Panc1 (cell line): ENCODE results near the gene ADGRV1. TPM values are rescaled to one million over a fixed set of nuclear protein-coding genes. Genes with fewer than 3 reads are reported as not detected.

Experiments used
- ATAC-seq: fragments of 200-7000 bp; cut with Tn5 transposase; 2 replicates; pipeline ENCODE4 v1.9.1; 2020; ENCODE audit warnings: mild to moderate bottlenecking, moderate library complexity
- BruUV-seq: library from RNA; stranded (reverse); fragments of 400-500 nt; replicated peaks from 2 replicates; lab custom pipeline; 2021; lab: Mats Ljungman, UMichigan
- CTCF ChIA-PET: fragments of 300-600 bp; sonication (Branson Sonifier 250); formaldehyde crosslinking; loops from one replicate; lab custom pipeline; 2022; ENCODE audit warnings: antibody characterized with exemption; lab: Charles Lee
- POLR2A ChIA-PET: fragments of 300-600 bp; sonication (Branson Sonifier 250); formaldehyde crosslinking; loops from one replicate; lab custom pipeline; 2022; ENCODE audit warnings: antibody characterized with exemption; lab: Charles Lee
- DNase-seq: peaks from one replicate; pipeline ENCODE4 v3.0.0-alpha.2; 2010; ENCODE audit warnings: low read depth, low spot score
- H3K27ac ChIP-seq: 2 replicates; pipeline ENCODE4 v1.5.1; 2011; ENCODE audit warnings: mild to moderate bottlenecking, low read length, inconsistent platforms
- H3K27me3 ChIP-seq: fragments of 200-500 bp; sonication (Bioruptor generic); 2 replicates; pipeline ENCODE4 v1.6.0; 2014; ENCODE audit warnings: low read length, inconsistent platforms; ENCODE audit not compliant: control insufficient read depth, insufficient read depth
- H3K36me3 ChIP-seq: fragments of 200-500 bp; sonication (Bioruptor generic); 2 replicates; pipeline ENCODE4 v1.5.1; 2014; ENCODE audit warnings: inconsistent platforms, mild to moderate bottlenecking, low read length, moderate library complexity; ENCODE audit not compliant: control insufficient read depth, insufficient read depth
- H3K4me1 ChIP-seq: 2 replicates; pipeline ENCODE4 v1.5.1; 2011; ENCODE audit warnings: inconsistent platforms, mild to moderate bottlenecking, low read length, moderate library complexity; ENCODE audit not compliant: control insufficient read depth, insufficient read depth
- H3K4me3 ChIP-seq, 2 experiments: 2 replicates each; pipeline ENCODE4 v1.5.1; 2011 to 2012; ENCODE audit warnings: low read depth in 2 of 2, low read length in 2 of 2, mild to moderate bottlenecking in 2 of 2, inconsistent platforms in 1 of 2, moderate library complexity in 1 of 2
- H3K9me3 ChIP-seq: fragments of 200-500 bp; sonication (Bioruptor generic); 2 replicates; pipeline ENCODE4 v1.5.1; 2014; ENCODE audit warnings: low read depth, mild to moderate bottlenecking, inconsistent platforms, low read length, moderate library complexity; ENCODE audit not compliant: control insufficient read depth, insufficient read depth
- POLR2AphosphoS5 ChIP-seq: IDR thresholded peaks from 2 replicates; pipeline ENCODE4 v1.6.1; 2012; ENCODE audit warnings: mild to moderate bottlenecking, low read depth, low read length, moderate library complexity
- SIN3A ChIP-seq: IDR thresholded peaks from 2 replicates; pipeline ENCODE4 v1.6.1; 2012; ENCODE audit warnings: low read depth, mild to moderate bottlenecking, low read length, moderate library complexity, borderline replicate concordance; ENCODE audit not compliant: insufficient read depth
- TCF7L2 ChIP-seq: IDR thresholded peaks from 2 replicates; pipeline ENCODE4 v1.6.1; 2011; ENCODE audit warnings: mild to moderate bottlenecking, low read depth, low read length, inconsistent platforms
- in situ Hi-C: cut with HindIII; loops from 2 replicates; pipeline ENCODE4 v1.10.0; 2016; ENCODE audit warnings: low sequenced_read_pairs, low pct_unique_long_range_greater_than_20kb
- intact Hi-C: fragments of 100-400 bp; cut with micrococcal nuclease; formaldehyde crosslinking; loops from one replicate; pipeline ENCODE4 v1.10.0; 2022; ENCODE audit not compliant: unreplicated experiment
- total RNA-seq: library from RNA; stranded (reverse); gene quantifications from one replicate; pipeline ENCODE4 v1.2.1, GENCODE V29; 2021; ENCODE audit not compliant: unreplicated experiment
- TF ChIP-seq, protein P1 (sequence below), 2 experiments: IDR thresholded peaks; 2 replicates each; pipeline ENCODE4 v1.6.1; 2011 to 2012; ENCODE audit warnings: low read depth in 2 of 2, control low read depth in 1 of 2, low read length in 1 of 2, mild to moderate bottlenecking in 1 of 2, moderate library complexity in 1 of 2; ENCODE audit not compliant: insufficient read depth in 1 of 2
- TF ChIP-seq, protein P2 (sequence below): fragments of 450-650 bp; IDR thresholded peaks from 2 replicates; pipeline ENCODE4 v1.5.1; 2017; ENCODE audit warnings: mild to moderate bottlenecking

The ADGRV1 gene
- total RNA-seq, 1 experiment from 2014 or later: 0.49 TPM

DNA sequence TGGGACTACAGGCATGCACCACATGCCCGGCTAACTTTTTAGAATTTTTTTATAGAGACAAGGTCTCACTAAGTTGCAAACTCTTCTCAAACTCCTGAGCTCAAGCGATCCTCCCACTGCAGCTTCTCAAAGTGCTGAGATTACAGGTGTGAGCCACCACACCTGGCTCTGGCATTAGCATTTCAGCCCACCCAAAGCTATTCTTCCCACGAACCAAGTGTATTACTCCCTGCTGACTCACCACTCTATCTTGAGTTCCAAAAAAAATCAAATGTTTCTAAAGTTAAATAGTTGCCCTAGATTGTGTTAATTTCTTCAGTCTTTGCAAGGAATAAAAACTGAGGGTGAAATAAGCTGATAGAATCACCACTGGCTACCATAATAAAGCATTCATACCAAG, 619.0 kb downstream of the ADGRV1 start:
- no peak for ATAC-seq

DNA sequence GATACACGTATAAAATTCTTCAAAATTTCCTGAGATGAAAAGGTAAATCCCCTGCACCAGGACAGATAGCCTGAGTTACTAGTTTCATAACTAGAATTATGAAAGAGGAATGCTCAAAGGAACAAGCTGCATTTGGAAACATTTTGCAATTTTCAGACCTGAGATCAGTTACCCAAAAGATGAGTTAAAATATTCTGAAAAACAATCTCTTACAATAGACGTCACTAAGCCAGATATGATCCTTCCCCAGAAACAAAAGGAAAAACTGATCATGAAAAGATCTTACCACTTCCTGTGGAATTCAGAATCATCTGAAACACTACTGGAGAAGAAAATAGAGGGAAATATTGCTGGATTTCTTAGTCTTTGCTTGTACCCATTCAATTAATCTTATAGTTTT, 619.9 kb downstream of the ADGRV1 start:
- ATAC-seq (no peak), DNase-seq (no peak)
- H3K4me1 ChIP-seq: no peaks in the 10 kb centered on the region
- no peaks in the 10 kb centered on the region for H3K36me3 ChIP-seq
- TF ChIP-seq, protein P1, sequence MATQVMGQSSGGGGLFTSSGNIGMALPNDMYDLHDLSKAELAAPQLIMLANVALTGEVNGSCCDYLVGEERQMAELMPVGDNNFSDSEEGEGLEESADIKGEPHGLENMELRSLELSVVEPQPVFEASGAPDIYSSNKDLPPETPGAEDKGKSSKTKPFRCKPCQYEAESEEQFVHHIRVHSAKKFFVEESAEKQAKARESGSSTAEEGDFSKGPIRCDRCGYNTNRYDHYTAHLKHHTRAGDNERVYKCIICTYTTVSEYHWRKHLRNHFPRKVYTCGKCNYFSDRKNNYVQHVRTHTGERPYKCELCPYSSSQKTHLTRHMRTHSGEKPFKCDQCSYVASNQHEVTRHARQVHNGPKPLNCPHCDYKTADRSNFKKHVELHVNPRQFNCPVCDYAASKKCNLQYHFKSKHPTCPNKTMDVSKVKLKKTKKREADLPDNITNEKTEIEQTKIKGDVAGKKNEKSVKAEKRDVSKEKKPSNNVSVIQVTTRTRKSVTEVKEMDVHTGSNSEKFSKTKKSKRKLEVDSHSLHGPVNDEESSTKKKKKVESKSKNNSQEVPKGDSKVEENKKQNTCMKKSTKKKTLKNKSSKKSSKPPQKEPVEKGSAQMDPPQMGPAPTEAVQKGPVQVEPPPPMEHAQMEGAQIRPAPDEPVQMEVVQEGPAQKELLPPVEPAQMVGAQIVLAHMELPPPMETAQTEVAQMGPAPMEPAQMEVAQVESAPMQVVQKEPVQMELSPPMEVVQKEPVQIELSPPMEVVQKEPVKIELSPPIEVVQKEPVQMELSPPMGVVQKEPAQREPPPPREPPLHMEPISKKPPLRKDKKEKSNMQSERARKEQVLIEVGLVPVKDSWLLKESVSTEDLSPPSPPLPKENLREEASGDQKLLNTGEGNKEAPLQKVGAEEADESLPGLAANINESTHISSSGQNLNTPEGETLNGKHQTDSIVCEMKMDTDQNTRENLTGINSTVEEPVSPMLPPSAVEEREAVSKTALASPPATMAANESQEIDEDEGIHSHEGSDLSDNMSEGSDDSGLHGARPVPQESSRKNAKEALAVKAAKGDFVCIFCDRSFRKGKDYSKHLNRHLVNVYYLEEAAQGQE (IDR thresholded peaks at IDR 0.05; ENCODE audit: insufficient read depth in 1 of 2, low read depth in 2 of 2, low read length in 1 of 2): no peak
- TF ChIP-seq TCF7L2: no peak
- TF ChIP-seq POLR2AphosphoS5: no peak
- TF ChIP-seq, protein P2, sequence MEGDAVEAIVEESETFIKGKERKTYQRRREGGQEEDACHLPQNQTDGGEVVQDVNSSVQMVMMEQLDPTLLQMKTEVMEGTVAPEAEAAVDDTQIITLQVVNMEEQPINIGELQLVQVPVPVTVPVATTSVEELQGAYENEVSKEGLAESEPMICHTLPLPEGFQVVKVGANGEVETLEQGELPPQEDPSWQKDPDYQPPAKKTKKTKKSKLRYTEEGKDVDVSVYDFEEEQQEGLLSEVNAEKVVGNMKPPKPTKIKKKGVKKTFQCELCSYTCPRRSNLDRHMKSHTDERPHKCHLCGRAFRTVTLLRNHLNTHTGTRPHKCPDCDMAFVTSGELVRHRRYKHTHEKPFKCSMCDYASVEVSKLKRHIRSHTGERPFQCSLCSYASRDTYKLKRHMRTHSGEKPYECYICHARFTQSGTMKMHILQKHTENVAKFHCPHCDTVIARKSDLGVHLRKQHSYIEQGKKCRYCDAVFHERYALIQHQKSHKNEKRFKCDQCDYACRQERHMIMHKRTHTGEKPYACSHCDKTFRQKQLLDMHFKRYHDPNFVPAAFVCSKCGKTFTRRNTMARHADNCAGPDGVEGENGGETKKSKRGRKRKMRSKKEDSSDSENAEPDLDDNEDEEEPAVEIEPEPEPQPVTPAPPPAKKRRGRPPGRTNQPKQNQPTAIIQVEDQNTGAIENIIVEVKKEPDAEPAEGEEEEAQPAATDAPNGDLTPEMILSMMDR: no peak
- CTCF ChIA-PET: no interaction called here
- POLR2A ChIA-PET: no interaction called here
- in situ Hi-C loops: no loop called here
- no peaks in the 10 kb centered on the region for H3K9me3 ChIP-seq
- intact Hi-C loops: no loop called here
- no peak overlapping the region for H3K27ac ChIP-seq
- no TSS peak for BruUV-seq
- no peaks in the 10 kb centered on the region for H3K27me3 ChIP-seq
- H3K4me3 ChIP-seq: no peak overlapping the region

More for the DNA sequence above, 619.0 kb downstream of the ADGRV1 start:
- DNase-seq: no peak
- BruUV-seq: no TSS peak
- intact Hi-C loops (no loop called here), in situ Hi-C loops (no loop called here)
- Histone ChIP-seq H3K4me1 (no peaks in the 10 kb centered on the region), H3K4me3 (no peak overlapping the region), H3K27ac (no peak overlapping the region), H3K27me3 (no peaks in the 10 kb centered on the region), H3K9me3 (no peaks in the 10 kb centered on the region), H3K36me3 (no peaks in the 10 kb centered on the region)
- CTCF ChIA-PET: no interaction called here
- TF ChIP-seq POLR2AphosphoS5 (no peak), TCF7L2 (no peak), SIN3A (no peak)
- TF ChIP-seq, protein P1 (IDR thresholded peaks at IDR 0.05; ENCODE audit: insufficient read depth in 1 of 2, low read depth in 2 of 2, low read length in 1 of 2): no peak
- TF ChIP-seq, protein P2: no peak
- POLR2A ChIA-PET: interaction anchor here (0.6 kb wide), 1 partner anchor 118 kb away, joined by 3 read pairs; no protein-coding TSS in a partner anchor
